OCI-LY3 (cell line): ENCODE measurements around the gene SHROOM3.

ENCODE experiments used
- H2AFZ ChIP-seq: fragments of 200-600, 300-600 bp; shearing (Covaris generic); 2 replicates; pipeline ENCODE4 v1.6.0; 2014; ENCODE audit warnings: antibody characterized with exemption, low read depth, low read length
- H3K27ac ChIP-seq: fragments of 200-600, 300-600 bp; sonication (generic); 2 replicates; pipeline ENCODE4 v1.5.1; 2014; ENCODE audit warnings: mild to moderate bottlenecking, low read length, moderate library complexity, mixed read lengths
- H3K27me3 ChIP-seq: fragments of 200-600, 300-600 bp; sonication (generic); 2 replicates; pipeline ENCODE4 v1.6.1; 2014; ENCODE audit warnings: low read depth, low read length, mixed read lengths
- H3K36me3 ChIP-seq: fragments of 200-600, 300-600 bp; sonication (generic); replicated peaks from 2 replicates; pipeline ENCODE3; 2014; ENCODE audit warnings: low read depth, low read length, mixed read lengths
- H3K4me1 ChIP-seq: fragments of 300-600, 200-600 bp; sonication (generic); 2 replicates; pipeline ENCODE4 v1.6.1; 2014; ENCODE audit warnings: low read length, mixed read lengths
- H3K4me2 ChIP-seq: fragments of 200-600, 300-600 bp; sonication (generic); 2 replicates; pipeline ENCODE4 v1.6.1; 2014; ENCODE audit warnings: low read length, mixed read lengths
- H3K4me3 ChIP-seq: fragments of 300-600, 200-600 bp; sonication (generic); 2 replicates; pipeline ENCODE4 v1.5.1; 2014; ENCODE audit warnings: antibody characterized with exemption, mild to moderate bottlenecking, low read length, moderate library complexity
- H3K79me2 ChIP-seq: fragments of 300-600, 200-600 bp; shearing (Covaris generic); 2 replicates; pipeline ENCODE4 v1.6.1; 2014; ENCODE audit warnings: mild to moderate bottlenecking, low read length, mixed read lengths
- H3K9ac ChIP-seq: fragments of 300-600, 200-600 bp; shearing (Covaris generic); 2 replicates; pipeline ENCODE4 v1.6.0; 2014; ENCODE audit warnings: mild to moderate bottlenecking, low read length, moderate library complexity
- H3K9me3 ChIP-seq: fragments of 200-600, 300-600 bp; shearing (Covaris generic); 2 replicates; pipeline ENCODE4 v1.6.1; 2014; ENCODE audit warnings: low read length, mixed read lengths; ENCODE audit not compliant: insufficient read depth
- H4K20me1 ChIP-seq: fragments of 200-600, 300-600 bp; sonication (generic); 2 replicates; pipeline ENCODE4 v1.6.1; 2016; ENCODE audit warnings: low read length, mixed read lengths; ENCODE audit not compliant: insufficient read depth
- CTCF ChIP-seq: fragments of 200-600, 300-600 bp; sonication (generic); IDR thresholded peaks from 2 replicates; pipeline ENCODE4 v1.5.1; 2014; ENCODE audit warnings: antibody characterized with exemption, low read length, low read depth
- EZH2phosphoT487 ChIP-seq: fragments of 200-600 bp; shearing (Covaris generic); IDR thresholded peaks from 2 replicates; pipeline ENCODE4 v1.6.1; 2018; ENCODE audit warnings: antibody characterized with exemption, mixed run types, low read depth

Gene SHROOM3

GRCh38 chr4:76773766-76774165, 338.7 kb downstream of the SHROOM3 start:
- no peaks in the 10 kb centered on the region for H3K36me3 ChIP-seq
- no peak overlapping the region for H3K4me2 ChIP-seq
- no peaks in the 10 kb centered on the region for H3K4me1 ChIP-seq
- H3K27me3 ChIP-seq = 0 out of 2 replicates have a peak, but pooled peaks cover 5% of the 10 kb centered on the region
- H4K20me1 ChIP-seq = no peaks in the 10 kb centered on the region
- H3K4me3 ChIP-seq = no peak overlapping the region
- TF ChIP-seq CTCF = no peak
- no peak for TF ChIP-seq EZH2phosphoT487
- H3K79me2 ChIP-seq = no peaks in the 10 kb centered on the region
- no peak overlapping the region for H2AFZ ChIP-seq
- no peaks in the 10 kb centered on the region for H3K9me3 ChIP-seq
- H3K9ac ChIP-seq = no peak overlapping the region
- H3K27ac ChIP-seq = no peak overlapping the region

GRCh38 chr4:76779740-76780459, 344.9 kb downstream of the SHROOM3 start:
- H3K27ac ChIP-seq = no peak overlapping the region
- TF ChIP-seq CTCF = no peak
- no peak for TF ChIP-seq EZH2phosphoT487

GRCh38 chr4:76780781-76781697, 346.0 kb downstream of the SHROOM3 start:
- no peak overlapping the region for H3K4me3 ChIP-seq
- H3K27me3 ChIP-seq = no peaks in the 10 kb centered on the region
- no peaks in the 10 kb centered on the region for H3K9me3 ChIP-seq
- no peaks in the 10 kb centered on the region for H3K79me2 ChIP-seq
- H3K27ac ChIP-seq = no peak overlapping the region
- no peaks in the 10 kb centered on the region for H4K20me1 ChIP-seq
- H2AFZ ChIP-seq = no peak overlapping the region
- no peaks in the 10 kb centered on the region for H3K36me3 ChIP-seq
- no peak overlapping the region for H3K9ac ChIP-seq
- no peaks in the 10 kb centered on the region for H3K4me1 ChIP-seq
- TF ChIP-seq EZH2phosphoT487 = no peak
- no peak for TF ChIP-seq CTCF
- no peak overlapping the region for H3K4me2 ChIP-seq

More at GRCh38 chr4:76779740-76780459, 344.9 kb downstream of the SHROOM3 start:
- H3K4me3 ChIP-seq = no peak overlapping the region
- no peak overlapping the region for H3K9ac ChIP-seq
- H3K27me3 ChIP-seq = no peaks in the 10 kb centered on the region
- H4K20me1 ChIP-seq = no peaks in the 10 kb centered on the region
- H3K4me2 ChIP-seq = no peak overlapping the region
- H3K36me3 ChIP-seq = no peaks in the 10 kb centered on the region
- H2AFZ ChIP-seq = no peak overlapping the region
- H3K9me3 ChIP-seq = no peaks in the 10 kb centered on the region
- no peaks in the 10 kb centered on the region for H3K79me2 ChIP-seq
- H3K4me1 ChIP-seq = no peaks in the 10 kb centered on the region
